Activated CD4-positive, alpha-beta T cell treated with anti-CD3 and anti-CD28 coated beads, Interleukin-2, amount 50 U/mL, for 1 hour (primary cell): ENCODE measurements around the gene MMP14.

ENCODE experiments used
- DNase-seq: peaks from one replicate; pipeline ENCODE4 v3.0.0-alpha.2; 2020

MMP14 gene

DNA sequence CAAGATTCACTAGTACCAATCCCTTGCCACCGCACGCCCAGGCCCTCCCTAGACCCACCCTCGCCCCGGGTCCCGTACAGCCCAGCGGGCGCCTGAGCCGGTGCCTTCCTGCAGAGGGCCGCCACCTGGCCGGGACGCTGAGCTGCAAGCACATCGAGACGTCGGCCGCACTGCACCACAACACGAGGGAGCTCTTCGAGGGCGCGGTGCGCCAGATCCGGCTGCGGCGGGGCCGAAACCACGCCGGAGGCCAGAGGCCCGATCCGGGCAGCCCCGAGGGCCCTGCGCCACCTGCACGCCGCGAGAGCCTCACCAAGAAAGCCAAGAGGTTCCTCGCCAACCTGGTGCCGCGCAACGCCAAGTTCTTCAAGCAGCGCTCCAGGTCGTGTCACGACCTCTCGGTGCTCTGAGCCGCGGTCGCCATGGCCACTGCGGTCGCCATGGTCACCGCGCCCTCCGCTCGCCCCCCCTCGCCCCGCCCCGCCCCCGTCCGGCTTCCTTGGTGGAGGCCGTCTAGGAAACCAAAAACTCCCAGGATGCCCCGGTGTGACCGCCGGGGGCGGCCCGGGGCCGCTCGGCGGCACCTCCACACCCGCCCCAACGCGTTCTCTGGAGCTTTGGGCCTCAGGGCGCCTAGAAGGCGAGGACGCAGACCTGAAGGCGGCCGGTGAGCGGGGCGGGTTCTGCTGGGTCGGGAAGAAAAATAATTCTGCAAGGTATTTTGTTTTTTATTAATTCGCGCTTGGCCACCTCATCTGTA lies 50.3 kb downstream of the MMP14 start:
- peak; percentile 68 for DNase-seq

DNA sequence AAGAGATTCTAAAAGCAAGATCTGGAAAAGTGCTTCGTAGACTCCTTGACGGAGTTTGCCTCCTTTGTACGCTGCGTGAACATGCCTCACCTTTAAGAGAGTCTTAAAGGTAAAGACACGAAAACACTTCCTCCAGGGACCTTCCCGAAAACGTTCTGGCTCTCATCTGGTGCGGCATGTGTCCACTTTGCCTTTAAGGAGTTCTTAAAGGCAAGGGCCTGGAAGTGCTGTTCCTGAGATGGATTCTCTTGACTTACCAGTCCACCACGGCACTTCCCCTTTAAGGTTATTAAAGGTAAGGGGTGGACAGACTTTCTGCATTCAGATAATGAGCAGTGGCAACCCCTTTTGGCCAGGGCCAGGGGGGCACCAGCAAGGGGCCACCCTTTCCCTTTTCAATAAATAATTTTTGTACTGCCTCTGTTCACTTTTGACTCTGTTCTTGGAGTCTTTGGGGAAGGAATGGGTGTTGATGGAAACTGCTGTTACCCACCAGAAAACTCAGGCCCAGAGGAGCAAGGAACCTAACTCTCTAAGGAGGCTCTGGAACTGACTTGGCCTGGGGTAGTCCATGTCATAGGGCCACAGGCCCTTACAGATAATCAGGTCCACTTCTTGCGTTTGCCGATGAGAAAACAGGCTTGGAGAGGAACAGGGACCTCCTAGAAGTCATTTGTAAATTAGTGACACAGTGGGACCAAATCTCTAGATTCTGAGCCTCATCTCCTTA lies 51.0 kb downstream of the MMP14 start:
- DNase-seq, result peak; percentile 32

DNA sequence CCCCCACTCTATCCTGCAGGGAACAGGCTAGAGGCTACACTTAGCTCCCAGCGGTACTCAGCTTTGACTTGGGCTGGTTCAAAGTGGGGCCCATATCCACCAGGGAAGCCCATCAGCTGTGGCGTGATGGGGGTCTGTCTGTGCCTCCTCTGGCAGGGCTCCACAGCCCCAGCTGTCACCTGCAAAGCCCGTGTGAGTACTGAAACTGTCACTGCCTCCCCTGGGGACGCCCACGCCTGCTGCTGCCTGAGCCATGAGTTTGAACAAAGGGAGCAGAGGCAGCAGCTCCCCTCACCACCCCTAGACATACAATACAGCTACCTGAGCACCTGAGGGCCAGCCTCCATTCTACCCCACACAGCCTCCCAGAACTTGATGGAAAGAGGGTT lies 51.6 kb downstream of the MMP14 start:
- peak; percentile 28 for DNase-seq

DNA sequence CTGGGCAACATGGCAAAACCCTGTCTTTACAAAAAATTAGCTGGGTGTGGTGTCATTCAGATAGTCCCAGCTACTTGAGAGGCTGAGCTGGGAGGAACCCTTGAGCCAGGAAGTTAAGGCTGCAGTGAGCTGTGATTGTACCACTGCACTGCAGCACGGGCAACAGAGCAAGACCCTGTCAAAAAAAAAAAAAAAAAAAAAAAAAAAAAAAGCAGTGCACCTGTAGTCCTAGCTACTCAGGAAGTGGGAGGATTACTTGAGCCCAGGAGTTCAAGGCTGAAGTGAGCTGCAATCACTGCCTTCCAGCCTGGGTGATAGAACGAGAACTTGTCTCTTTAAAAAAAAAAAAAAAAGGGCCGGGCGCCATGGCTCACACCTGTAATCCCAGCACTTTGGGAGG lies 52.3 kb downstream of the MMP14 start:
- DNase-seq, result no peak

DNA sequence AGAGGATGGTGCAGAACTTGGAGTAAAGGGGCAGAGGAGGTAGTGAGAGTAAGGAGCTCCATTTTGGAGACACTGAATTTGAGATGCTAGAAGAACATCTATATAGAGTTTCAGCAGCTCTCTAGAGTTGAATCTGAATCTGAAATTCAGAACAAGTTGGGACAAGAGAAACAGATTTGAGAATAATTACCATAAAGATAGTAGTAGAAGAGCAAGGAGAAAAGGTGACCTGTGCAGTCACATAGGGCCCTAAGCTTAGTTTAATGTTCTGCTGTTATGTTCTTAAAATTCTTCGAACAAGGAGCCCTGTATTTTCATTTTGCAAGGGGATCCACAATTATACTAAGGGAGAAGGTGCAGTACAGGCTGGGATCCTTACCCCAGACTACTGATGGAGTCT lies 54.0 kb downstream of the MMP14 start:
- no peak for DNase-seq

DNA sequence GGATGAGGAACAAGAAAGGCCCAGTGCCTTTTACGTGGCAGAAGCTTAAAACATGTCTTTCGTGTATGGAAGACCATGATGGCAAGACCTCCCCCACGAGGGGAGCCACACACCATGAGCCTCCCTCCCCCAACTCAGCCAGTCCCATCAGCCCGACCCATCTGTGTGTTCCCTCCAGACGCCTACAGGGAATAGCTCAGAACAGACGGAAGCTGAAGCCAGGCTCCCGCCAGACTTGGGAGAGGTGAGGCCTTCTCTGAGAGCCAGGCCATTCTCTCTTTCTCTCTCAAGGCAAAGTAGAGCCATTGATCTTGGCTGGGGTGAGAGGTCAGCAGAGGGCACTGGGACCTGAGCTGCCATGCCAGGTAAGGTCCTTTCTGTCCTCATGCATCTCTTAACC lies 56.1 kb downstream of the MMP14 start:
- no peak for DNase-seq

DNA sequence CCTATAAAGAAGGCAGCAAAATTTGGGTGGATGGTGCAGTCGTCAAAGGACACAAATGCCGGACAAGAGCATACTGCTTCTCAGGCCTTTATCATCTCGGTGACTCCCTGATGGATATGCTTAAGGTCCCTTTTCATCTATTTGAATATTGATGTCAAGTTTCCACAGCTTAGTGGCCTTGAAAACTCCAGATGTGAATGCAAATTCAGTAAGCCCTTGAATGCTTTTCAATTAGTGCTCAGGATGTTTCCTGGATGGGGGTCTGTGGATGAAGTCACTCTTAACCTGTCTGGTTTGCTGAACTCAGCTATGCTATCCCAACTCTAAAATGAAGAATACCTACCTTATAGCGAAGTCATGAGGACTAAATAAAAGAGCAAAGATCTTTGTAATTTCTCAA lies 57.3 kb downstream of the MMP14 start:
- no peak for DNase-seq

DNA sequence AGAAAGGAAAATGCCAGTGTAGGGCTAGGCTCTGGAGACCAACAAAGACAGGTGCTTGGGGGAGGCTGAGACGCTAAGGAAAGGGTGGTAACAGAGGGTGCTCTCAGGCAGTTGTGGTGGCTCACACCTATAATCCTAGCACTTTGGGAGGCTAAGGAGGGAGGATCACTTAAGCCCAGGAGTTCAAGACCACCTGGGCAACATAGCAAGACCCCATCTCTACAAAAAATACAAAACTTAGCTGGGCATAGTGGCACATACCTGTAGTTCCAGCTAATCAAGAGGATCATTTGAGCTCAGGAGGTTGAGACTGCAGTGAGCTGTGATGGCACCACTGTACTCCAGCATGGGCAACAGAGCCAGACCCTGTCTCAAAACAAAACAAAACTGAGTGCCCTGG lies 59.0 kb downstream of the MMP14 start:
- no peak for DNase-seq

DNA sequence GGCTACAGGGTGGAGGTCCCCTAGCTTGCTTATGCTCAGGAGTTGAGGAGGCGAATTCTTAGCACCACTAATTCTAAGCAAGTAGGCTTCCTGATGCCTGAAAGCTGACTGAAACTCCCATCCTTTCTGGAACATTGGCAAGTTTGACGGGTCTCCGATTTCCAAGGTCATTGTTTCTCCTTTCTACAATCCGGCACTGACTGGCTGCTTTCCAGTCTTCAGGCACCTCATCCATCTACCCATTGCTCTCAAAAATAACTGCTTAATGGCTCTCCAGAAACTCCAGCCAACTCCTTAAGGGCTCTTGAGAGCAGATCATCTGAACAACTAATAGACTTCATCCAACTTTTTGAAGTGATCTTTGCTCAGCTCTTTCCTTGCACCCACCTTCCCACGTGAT lies 60.0 kb downstream of the MMP14 start:
- DNase-seq, result no peak

DNA sequence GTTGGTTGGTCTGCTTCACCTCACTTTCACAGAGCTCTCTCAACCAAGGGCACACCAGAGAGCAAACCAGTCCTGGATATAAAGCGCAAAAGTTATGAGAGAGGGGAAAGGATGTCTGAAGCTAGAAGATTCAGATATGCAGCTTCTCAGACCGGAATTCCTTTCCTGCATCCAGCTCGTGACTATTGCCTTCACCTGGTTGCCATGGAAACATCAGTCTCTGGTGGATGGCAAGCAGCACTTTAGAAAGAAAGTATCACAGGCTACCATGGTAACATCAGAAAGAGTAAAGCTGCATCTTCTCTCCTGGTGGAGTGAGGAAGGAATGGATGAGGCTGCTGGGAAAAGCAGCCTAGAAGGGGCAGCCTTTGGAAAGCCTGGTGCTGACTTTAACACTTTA lies 60.4 kb downstream of the MMP14 start:
- DNase-seq, result no peak

DNA sequence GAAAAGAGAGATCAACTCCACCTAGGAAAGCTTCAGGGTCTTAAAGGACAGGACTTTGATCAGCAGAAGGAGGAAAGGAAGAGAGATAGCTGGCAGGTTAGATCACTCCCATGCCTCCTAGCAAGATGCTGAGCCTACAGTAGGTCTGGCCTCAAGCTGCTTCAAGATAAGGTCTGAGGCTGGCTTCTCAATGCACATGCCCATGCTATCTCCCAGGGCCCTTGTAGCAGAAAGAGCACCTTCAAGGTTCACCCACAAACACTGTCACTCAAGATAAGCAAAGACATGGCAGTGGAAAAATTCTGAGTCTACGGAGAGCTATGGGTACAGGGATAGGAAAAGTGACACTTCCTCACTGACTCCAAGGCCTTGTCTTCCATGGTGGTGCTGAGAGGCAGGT lies 61.0 kb downstream of the MMP14 start:
- DNase-seq, result no peak
